Neuron (in vitro differentiated cells): ENCODE data around the gene MED13.
"Not testable (repeated sequence)": the region's sequence is repeated elsewhere in the genome, so short reads cannot be mapped to it uniquely, and the experiment has no call there.

Experiments
- H2AFZ ChIP-seq: one replicate; pipeline ENCODE4 v1.6.1; 2013; ENCODE audit warnings: low read depth, mild to moderate bottlenecking, inconsistent platforms, low read length, moderate library complexity
- H3K27me3 ChIP-seq: one replicate; pipeline ENCODE4 v1.6.1; 2013; ENCODE audit warnings: low read length; ENCODE audit not compliant: insufficient read depth
- H3K36me3 ChIP-seq: one replicate; pipeline ENCODE4 v1.6.1; 2013; ENCODE audit warnings: low read length; ENCODE audit not compliant: insufficient read depth
- H3K4me1 ChIP-seq: one replicate; pipeline ENCODE4 v1.6.1; 2013; ENCODE audit warnings: low read length; ENCODE audit not compliant: insufficient read depth
- H3K4me3 ChIP-seq: 2 replicates; pipeline ENCODE4 v1.5.1; 2013; ENCODE audit warnings: mild to moderate bottlenecking, low read length, moderate library complexity
- H3K9me3 ChIP-seq: one replicate; pipeline ENCODE4 v1.6.1; 2013; ENCODE audit warnings: low read length

The MED13 gene

DNA sequence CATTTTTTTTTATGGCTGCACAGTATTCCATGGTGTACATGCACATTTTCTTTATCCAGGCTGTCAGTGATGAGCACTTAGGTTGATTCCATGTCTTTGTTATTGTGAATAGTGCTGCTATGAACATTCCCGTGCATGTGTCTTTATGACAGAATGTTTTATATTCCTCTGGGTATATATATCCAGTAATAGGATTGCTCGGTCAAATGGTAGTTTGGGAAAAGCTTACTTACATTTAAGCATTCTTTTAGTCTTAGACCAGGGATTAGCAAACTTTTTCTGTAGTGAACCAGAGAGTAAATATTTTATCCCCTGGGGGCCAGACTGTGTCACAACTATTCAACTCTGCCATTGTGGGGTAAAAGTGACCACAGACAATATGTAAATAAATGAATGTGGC lies 40.2 kb downstream of the MED13 start:
- peaks cover 11% of the 10 kb centered on the region for H3K9me3 ChIP-seq

GRCh38 chr17:62017912-62018311 lies 47.2 kb downstream of the MED13 start:
- H3K27me3 ChIP-seq: no peaks in the 10 kb centered on the region
- H3K4me3 ChIP-seq: no peak overlapping the region
- no peaks in the 10 kb centered on the region for H3K4me1 ChIP-seq
- peaks cover 5% of the 10 kb centered on the region for H3K9me3 ChIP-seq
- H2AFZ ChIP-seq: no peak overlapping the region
- peaks cover 52% of the 10 kb centered on the region for H3K36me3 ChIP-seq

More for the DNA sequence above, 40.2 kb downstream of the MED13 start:
- Histone ChIP-seq H3K4me1 (peaks cover 15% of the 10 kb centered on the region), H2AFZ (no peak overlapping the region), H3K4me3 (no peak overlapping the region), H3K36me3 (peaks cover 74% of the 10 kb centered on the region), H3K27me3 (no peaks in the 10 kb centered on the region)

GRCh38 chr17:62017496-62017895 lies 47.6 kb downstream of the MED13 start:
- H2AFZ ChIP-seq: no peak overlapping the region
- H3K4me3 ChIP-seq: no peak overlapping the region
- H3K27me3 ChIP-seq: no peaks in the 10 kb centered on the region
- peaks cover 51% of the 10 kb centered on the region for H3K36me3 ChIP-seq
- no peaks in the 10 kb centered on the region for H3K4me1 ChIP-seq
- peaks cover 5% of the 10 kb centered on the region for H3K9me3 ChIP-seq

- H3K36me3 ChIP-seq: peaks cover 53% of the 10 kb centered on the region
- H3K27me3 ChIP-seq: no peaks in the 10 kb centered on the region
- H2AFZ ChIP-seq: no peak overlapping the region
- no peak overlapping the region for H3K4me3 ChIP-seq
- no peaks in the 10 kb centered on the region for H3K4me1 ChIP-seq
- H3K9me3 ChIP-seq: peaks cover 4% of the 10 kb centered on the region
Observed at GRCh38 chr17:62014526-62014925, 50.6 kb downstream of the MED13 start.

GRCh38 chr17:62009220-62009619 lies 55.9 kb downstream of the MED13 start:
- Histone ChIP-seq H3K36me3 (peaks cover 57% of the 10 kb centered on the region), H3K9me3 (peaks cover 4% of the 10 kb centered on the region)

DNA sequence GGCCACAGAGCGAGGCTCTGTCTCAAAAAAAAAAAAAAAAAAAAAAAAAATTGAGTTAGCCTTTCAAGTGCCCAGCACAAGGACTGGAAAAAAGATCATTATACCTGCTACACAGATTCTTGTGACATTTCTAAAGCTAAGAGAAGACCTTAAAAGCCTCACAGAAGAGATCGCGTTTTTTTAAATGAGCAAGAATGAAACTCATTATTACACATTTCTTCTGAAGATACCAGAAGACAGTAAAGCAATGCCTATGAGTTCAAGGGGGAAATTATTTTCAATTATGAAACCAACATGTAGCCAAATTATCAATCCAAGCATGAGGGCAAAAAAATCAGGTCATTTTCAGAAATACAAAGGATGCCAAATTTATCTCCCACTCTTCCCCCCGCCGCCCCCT lies 56.8 kb downstream of the MED13 start:
- peaks cover 61% of the 10 kb centered on the region for H3K36me3 ChIP-seq

More at GRCh38 chr17:62009220-62009619, 55.9 kb downstream of the MED13 start:
- Histone ChIP-seq H3K4me3 (no peak overlapping the region), H3K4me1 (no peaks in the 10 kb centered on the region), H3K27me3 (no peaks in the 10 kb centered on the region), H2AFZ (no peak overlapping the region)

DNA sequence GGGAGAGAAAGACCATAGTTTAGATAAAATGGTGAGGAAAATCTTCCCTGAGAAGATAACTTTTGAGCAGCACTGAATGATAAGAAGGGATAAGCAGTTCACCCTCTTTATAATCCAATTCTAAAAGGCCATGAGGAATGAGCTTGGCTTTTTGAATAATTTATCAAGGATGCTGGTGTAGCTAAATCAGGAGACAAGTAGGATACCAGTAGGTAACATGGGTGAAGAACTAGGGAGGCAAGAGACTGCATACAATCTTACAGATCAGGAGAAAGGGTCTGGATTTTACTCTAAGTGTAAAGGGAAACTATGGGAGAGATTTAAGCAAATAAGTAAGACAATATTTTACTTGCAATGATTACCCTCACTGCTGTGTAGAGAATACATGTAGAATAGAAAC lies 60.7 kb downstream of the MED13 start:
- Histone ChIP-seq H3K4me3 (no peak overlapping the region), H3K27me3 (no peaks in the 10 kb centered on the region), H3K4me1 (no peaks in the 10 kb centered on the region), H2AFZ (no peak overlapping the region), H3K9me3 (no peaks in the 10 kb centered on the region), H3K36me3 (peaks cover 51% of the 10 kb centered on the region)

More for the DNA sequence above, 56.8 kb downstream of the MED13 start:
- peaks cover 2% of the 10 kb centered on the region for H3K9me3 ChIP-seq
- no peaks in the 10 kb centered on the region for H3K4me1 ChIP-seq
- no peaks in the 10 kb centered on the region for H3K27me3 ChIP-seq
- H2AFZ ChIP-seq: no peak overlapping the region
- H3K4me3 ChIP-seq: no peak overlapping the region

DNA sequence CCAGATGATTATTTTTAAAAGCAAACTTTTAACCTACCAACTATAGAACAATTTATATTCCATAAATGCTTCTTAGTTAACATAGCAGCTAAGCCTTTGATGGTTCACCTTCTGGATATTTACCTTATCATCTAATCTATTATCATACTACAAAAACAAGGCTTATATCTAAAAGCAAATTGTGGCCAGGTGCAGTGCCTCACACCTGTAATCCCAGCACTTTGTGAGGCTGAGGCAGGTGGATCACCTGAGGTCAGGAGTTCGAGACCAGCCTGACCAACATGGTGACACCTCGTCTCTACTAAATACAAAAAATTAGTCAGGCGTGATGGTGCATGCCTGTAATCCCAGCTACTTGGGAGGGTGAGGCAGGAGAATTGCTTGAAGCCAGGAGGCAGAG lies 61.9 kb downstream of the MED13 start:
- not testable (repeated sequence) for H3K4me1 ChIP-seq, H3K4me3 ChIP-seq, H3K27me3 ChIP-seq, H2AFZ ChIP-seq, H3K9me3 ChIP-seq
- H3K36me3 ChIP-seq: peaks cover 40% of the 10 kb centered on the region

GRCh38 chr17:62001105-62001504 lies 64.0 kb downstream of the MED13 start:
- peaks cover 2% of the 10 kb centered on the region for H3K4me1 ChIP-seq
- H3K9me3 ChIP-seq: no peaks in the 10 kb centered on the region
- H3K4me3 ChIP-seq: no peak overlapping the region
- H2AFZ ChIP-seq: no peak overlapping the region
- H3K36me3 ChIP-seq: peaks cover 32% of the 10 kb centered on the region
- H3K27me3 ChIP-seq: no peaks in the 10 kb centered on the region

DNA sequence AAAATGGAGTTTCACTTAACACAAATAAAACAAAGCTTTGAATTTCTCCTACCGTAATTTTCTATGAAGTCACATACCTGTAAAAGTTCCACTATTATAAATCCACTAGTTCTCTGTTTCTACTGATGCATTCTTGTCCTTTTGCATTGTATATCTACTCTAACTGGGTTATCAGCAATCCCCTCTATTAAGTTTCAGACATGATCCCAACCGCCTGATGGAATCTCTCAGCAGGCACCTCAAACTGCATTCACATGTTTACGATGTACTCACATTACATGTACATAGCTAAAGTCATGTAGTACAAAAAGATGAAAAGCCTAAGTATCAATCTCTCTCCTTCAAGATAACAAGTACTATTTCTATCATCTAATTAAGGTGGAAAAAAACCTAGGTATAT lies 64.9 kb downstream of the MED13 start:
- Histone ChIP-seq H3K27me3 (no peaks in the 10 kb centered on the region), H3K36me3 (peaks cover 35% of the 10 kb centered on the region), H2AFZ (no peak overlapping the region), H3K4me3 (no peak overlapping the region), H3K4me1 (peaks cover 2% of the 10 kb centered on the region), H3K9me3 (no peaks in the 10 kb centered on the region)

- H3K36me3 ChIP-seq: peaks cover 39% of the 10 kb centered on the region
- not testable (repeated sequence) for H2AFZ ChIP-seq, H3K4me1 ChIP-seq, H3K9me3 ChIP-seq, H3K4me3 ChIP-seq, H3K27me3 ChIP-seq
Observed at GRCh38 chr17:61998534-61998933, 66.5 kb downstream of the MED13 start.

- H3K36me3 ChIP-seq: peaks cover 37% of the 10 kb centered on the region
- H3K9me3 ChIP-seq: no peaks in the 10 kb centered on the region
Observed at GRCh38 chr17:61997664-61998063, 67.4 kb downstream of the MED13 start.

GRCh38 chr17:61996916-61997605 lies 68.0 kb downstream of the MED13 start:
- peaks cover 2% of the 10 kb centered on the region for H3K4me1 ChIP-seq
- no peaks in the 10 kb centered on the region for H3K27me3 ChIP-seq
- no peak overlapping the region for H3K4me3 ChIP-seq
- peaks cover 40% of the 10 kb centered on the region for H3K36me3 ChIP-seq
- no peak overlapping the region for H2AFZ ChIP-seq
- no peaks in the 10 kb centered on the region for H3K9me3 ChIP-seq

More at GRCh38 chr17:61997664-61998063, 67.4 kb downstream of the MED13 start:
- H2AFZ ChIP-seq: no peak overlapping the region
- H3K27me3 ChIP-seq: no peaks in the 10 kb centered on the region
- H3K4me1 ChIP-seq: peaks cover 2% of the 10 kb centered on the region
- H3K4me3 ChIP-seq: no peak overlapping the region

DNA sequence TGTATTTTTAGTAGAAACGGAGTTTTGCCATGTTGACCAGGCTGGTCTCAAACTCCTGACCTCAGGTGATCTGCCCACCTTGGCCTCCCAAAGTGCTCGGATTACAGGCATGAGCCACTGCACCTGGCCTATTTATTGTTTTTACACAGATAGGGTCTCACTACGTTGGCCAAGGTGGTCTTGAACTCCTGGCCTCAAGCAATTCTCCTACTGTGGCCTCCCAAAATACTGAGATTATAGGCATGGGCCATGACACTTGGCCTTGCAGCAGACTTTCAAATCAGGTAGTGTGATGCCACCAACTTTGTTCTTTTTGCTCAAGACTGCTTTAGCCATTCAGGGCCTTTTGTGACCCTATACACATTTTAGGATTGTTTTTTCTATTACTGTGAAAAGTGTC lies 75.6 kb downstream of the MED13 start:
- H3K4me1 ChIP-seq: no peaks in the 10 kb centered on the region
- H3K36me3 ChIP-seq: peaks cover 65% of the 10 kb centered on the region
- no peak overlapping the region for H3K4me3 ChIP-seq

More for the DNA sequence above, 75.6 kb downstream of the MED13 start:
- H3K9me3 ChIP-seq: no peaks in the 10 kb centered on the region
- H3K27me3 ChIP-seq: no peaks in the 10 kb centered on the region
- H2AFZ ChIP-seq: no peak overlapping the region
